Parathyroid adenoma (tissue), 2 donors: ENCODE data around the gene ZYX.

Source experiments
- H2AFZ ChIP-seq: fragments of 300-600 bp; sonication (generic); one replicate; pipeline ENCODE4 v1.7.0; 2017; ENCODE audit warnings: antibody characterized with exemption, mild to moderate bottlenecking
- H3K27ac ChIP-seq: fragments of 300-600 bp; sonication (generic); one replicate; pipeline ENCODE4 v1.7.0; 2017
- H3K27me3 ChIP-seq: fragments of 300-600 bp; sonication (generic); one replicate; pipeline ENCODE4 v1.7.0; 2017; ENCODE audit warnings: low read length; ENCODE audit not compliant: control insufficient read depth, insufficient read depth
- H3K36me3 ChIP-seq: fragments of 300-600 bp; sonication (generic); one replicate; pipeline ENCODE4 v1.7.0; 2017; ENCODE audit warnings: low read length; ENCODE audit not compliant: control insufficient read depth, insufficient read depth
- H3K4me1 ChIP-seq: fragments of 300-600 bp; sonication (generic); one replicate; pipeline ENCODE4 v1.7.0; 2017; ENCODE audit warnings: control low read depth
- H3K4me2 ChIP-seq: fragments of 300-600 bp; sonication (generic); one replicate; pipeline ENCODE4 v1.7.0; 2017; ENCODE audit warnings: low read length
- H3K4me3 ChIP-seq: fragments of 300-600 bp; sonication (generic); one replicate; pipeline ENCODE4 v1.7.0; 2017; ENCODE audit warnings: low read depth, low read length
- H3K79me2 ChIP-seq: fragments of 300-600 bp; sonication (generic); one replicate; pipeline ENCODE4 v1.7.0; 2017; ENCODE audit warnings: control low read depth
- H3K9ac ChIP-seq: fragments of 300-600 bp; sonication (generic); one replicate; pipeline ENCODE4 v1.7.0; 2017; ENCODE audit warnings: mild to moderate bottlenecking
- H3K9me3 ChIP-seq: fragments of 300-600 bp; sonication (generic); one replicate; pipeline ENCODE4 v1.7.0; 2017; ENCODE audit warnings: low read length; ENCODE audit not compliant: control insufficient read depth
- CTCF ChIP-seq: fragments of 300-600 bp; sonication (generic); IDR thresholded peaks from one replicate; pipeline ENCODE4 v1.7.0; 2017; ENCODE audit warnings: antibody characterized with exemption, mild to moderate bottlenecking
- donor health status: primary hyperparathyroidism.

ZYX gene

GRCh38 chr7:143368387-143368786 lies 12.8 kb upstream of the ZYX start:
- Histone ChIP-seq H3K4me2 (no peak overlapping the region), H3K36me3 (no peaks in the 10 kb centered on the region), H3K9me3 (no peaks in the 10 kb centered on the region), H3K9ac (no peak overlapping the region), H3K79me2 (no peaks in the 10 kb centered on the region), H3K27me3 (no peaks in the 10 kb centered on the region), H3K4me1 (peaks cover 3% of the 10 kb centered on the region), H3K27ac (no peak overlapping the region), H3K4me3 (no peak overlapping the region), H2AFZ (no peak overlapping the region)
- no peak for TF ChIP-seq CTCF

GRCh38 chr7:143369678-143370651 lies 11.2 kb upstream of the ZYX start:
- no peak overlapping the region for H3K4me2 ChIP-seq
- H3K27me3 ChIP-seq: no peaks in the 10 kb centered on the region
- H3K9me3 ChIP-seq: no peaks in the 10 kb centered on the region
- no peak overlapping the region for H3K4me3 ChIP-seq
- no peak overlapping the region for H2AFZ ChIP-seq
- H3K9ac ChIP-seq: no peak overlapping the region
- H3K79me2 ChIP-seq: no peaks in the 10 kb centered on the region
- no peaks in the 10 kb centered on the region for H3K36me3 ChIP-seq
- no peak for TF ChIP-seq CTCF
- H3K27ac ChIP-seq: no peak overlapping the region
- peaks cover 3% of the 10 kb centered on the region for H3K4me1 ChIP-seq

- Histone ChIP-seq H3K27ac (no peak overlapping the region), H3K27me3 (no peaks in the 10 kb centered on the region), H3K4me3 (no peak overlapping the region), H3K79me2 (peaks cover 2% of the 10 kb centered on the region), H3K4me1 (peaks cover 3% of the 10 kb centered on the region), H2AFZ (peak overlapping the region; percentile 36), H3K9ac (no peak overlapping the region), H3K4me2 (no peak overlapping the region), H3K9me3 (no peaks in the 10 kb centered on the region), H3K36me3 (no peaks in the 10 kb centered on the region)
- no peak for TF ChIP-seq CTCF
Measured at GRCh38 chr7:143372070-143372469, 9.1 kb upstream of the ZYX start.

- Histone ChIP-seq H3K79me2 (peaks cover 2% of the 10 kb centered on the region), H3K4me1 (peaks cover 3% of the 10 kb centered on the region), H3K9ac (no peak overlapping the region)
Measured at GRCh38 chr7:143373255-143373794, 7.8 kb upstream of the ZYX start.

More at GRCh38 chr7:143373255-143373794, 7.8 kb upstream of the ZYX start:
- TF ChIP-seq CTCF: no peak
- no peak overlapping the region for H3K27ac ChIP-seq
- no peaks in the 10 kb centered on the region for H3K9me3 ChIP-seq
- no peak overlapping the region for H3K4me2 ChIP-seq
- no peak overlapping the region for H3K4me3 ChIP-seq
- H2AFZ ChIP-seq: no peak overlapping the region
- H3K36me3 ChIP-seq: no peaks in the 10 kb centered on the region
- H3K27me3 ChIP-seq: no peaks in the 10 kb centered on the region
